Ishikawa (cell line): ENCODE results near the gene GPR153.

ENCODE experiments used
- CEBPB ChIP-seq: IDR thresholded peaks from 2 replicates; pipeline ENCODE4 v1.6.1; 2012
- CREB1 ChIP-seq: IDR thresholded peaks from 2 replicates; pipeline ENCODE4 v1.6.1; 2012; ENCODE audit warnings: low read depth
- EGR1 ChIP-seq: IDR thresholded peaks from 2 replicates; pipeline ENCODE4 v1.6.1; 2012
- EP300 ChIP-seq: IDR thresholded peaks from 2 replicates; pipeline ENCODE4 v1.6.1; 2012; ENCODE audit warnings: borderline replicate concordance
- FOXM1 ChIP-seq: IDR thresholded peaks from 2 replicates; pipeline ENCODE4 v1.6.1; 2012; ENCODE audit warnings: low read depth, borderline replicate concordance
- NFIC ChIP-seq: IDR thresholded peaks from 2 replicates; pipeline ENCODE4 v1.6.1; 2012
- RAD21 ChIP-seq: IDR thresholded peaks from 2 replicates; pipeline ENCODE4 v1.6.1; 2012; ENCODE audit warnings: low read depth
- TAF1 ChIP-seq: IDR thresholded peaks from 2 replicates; pipeline ENCODE4 v1.6.1; 2012; ENCODE audit warnings: low read depth, mild to moderate bottlenecking
- TCF12 ChIP-seq: IDR thresholded peaks from 2 replicates; pipeline ENCODE4 v1.6.1; 2012; ENCODE audit warnings: low read depth
- TEAD4 ChIP-seq: IDR thresholded peaks from 2 replicates; pipeline ENCODE4 v1.6.1; 2012
- YY1 ChIP-seq: IDR thresholded peaks from 2 replicates; pipeline ENCODE4 v1.6.1; 2012; ENCODE audit warnings: low read depth
- ZBTB7A ChIP-seq: IDR thresholded peaks from 2 replicates; pipeline ENCODE4 v1.6.1; 2012; ENCODE audit warnings: low read depth
- TF ChIP-seq, protein P1 (sequence below): IDR thresholded peaks from 2 replicates; pipeline ENCODE4 v1.6.1; 2012
- TF ChIP-seq, protein P2 (sequence below): IDR thresholded peaks from 2 replicates; pipeline ENCODE4 v1.6.1; 2012; ENCODE audit warnings: low read depth, mild to moderate bottlenecking
- TF ChIP-seq, protein P3 (sequence below): IDR thresholded peaks from 2 replicates; pipeline ENCODE4 v1.6.1; 2012

The GPR153 gene

DNA sequence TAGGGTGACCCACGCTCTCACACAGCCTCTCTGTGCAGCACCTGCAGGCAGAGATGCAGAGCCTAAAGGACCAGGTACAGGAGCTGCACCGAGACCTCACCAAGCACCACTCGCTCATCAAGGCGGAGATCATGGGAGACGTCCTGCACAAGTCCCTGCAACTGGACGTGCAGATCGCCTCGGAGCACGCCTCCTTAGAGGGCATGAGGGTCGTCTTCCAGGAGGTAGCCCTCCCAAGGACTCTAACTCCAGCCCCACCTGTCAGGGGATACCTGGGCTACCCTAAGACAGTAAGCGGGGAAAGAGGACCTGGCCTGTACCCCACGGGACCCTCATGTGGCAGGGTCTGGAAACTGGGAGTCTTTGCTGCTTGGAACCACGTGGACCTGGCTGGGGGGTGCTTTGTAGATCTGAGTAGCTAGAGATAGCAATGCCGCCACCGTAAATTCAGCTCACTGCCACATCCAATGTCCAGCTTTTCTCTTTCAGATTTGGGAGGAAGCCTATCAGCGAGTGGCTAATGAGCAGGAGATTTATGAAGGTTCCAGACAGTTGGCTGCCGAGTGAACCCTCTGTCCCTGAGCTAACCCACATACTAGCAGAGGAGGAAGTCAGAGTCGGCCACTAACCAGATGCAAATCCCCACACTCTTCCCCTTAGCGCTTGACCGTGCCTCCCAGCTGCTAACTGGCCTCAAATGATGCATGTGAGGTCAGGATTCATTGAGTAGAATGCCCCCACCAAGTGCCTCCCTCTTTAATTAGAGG lies 48.5 kb downstream of the GPR153 start:
- TF ChIP-seq, protein P1, sequence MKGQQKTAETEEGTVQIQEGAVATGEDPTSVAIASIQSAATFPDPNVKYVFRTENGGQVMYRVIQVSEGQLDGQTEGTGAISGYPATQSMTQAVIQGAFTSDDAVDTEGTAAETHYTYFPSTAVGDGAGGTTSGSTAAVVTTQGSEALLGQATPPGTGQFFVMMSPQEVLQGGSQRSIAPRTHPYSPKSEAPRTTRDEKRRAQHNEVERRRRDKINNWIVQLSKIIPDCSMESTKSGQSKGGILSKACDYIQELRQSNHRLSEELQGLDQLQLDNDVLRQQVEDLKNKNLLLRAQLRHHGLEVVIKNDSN, result no peak
- TF ChIP-seq, protein P2, sequence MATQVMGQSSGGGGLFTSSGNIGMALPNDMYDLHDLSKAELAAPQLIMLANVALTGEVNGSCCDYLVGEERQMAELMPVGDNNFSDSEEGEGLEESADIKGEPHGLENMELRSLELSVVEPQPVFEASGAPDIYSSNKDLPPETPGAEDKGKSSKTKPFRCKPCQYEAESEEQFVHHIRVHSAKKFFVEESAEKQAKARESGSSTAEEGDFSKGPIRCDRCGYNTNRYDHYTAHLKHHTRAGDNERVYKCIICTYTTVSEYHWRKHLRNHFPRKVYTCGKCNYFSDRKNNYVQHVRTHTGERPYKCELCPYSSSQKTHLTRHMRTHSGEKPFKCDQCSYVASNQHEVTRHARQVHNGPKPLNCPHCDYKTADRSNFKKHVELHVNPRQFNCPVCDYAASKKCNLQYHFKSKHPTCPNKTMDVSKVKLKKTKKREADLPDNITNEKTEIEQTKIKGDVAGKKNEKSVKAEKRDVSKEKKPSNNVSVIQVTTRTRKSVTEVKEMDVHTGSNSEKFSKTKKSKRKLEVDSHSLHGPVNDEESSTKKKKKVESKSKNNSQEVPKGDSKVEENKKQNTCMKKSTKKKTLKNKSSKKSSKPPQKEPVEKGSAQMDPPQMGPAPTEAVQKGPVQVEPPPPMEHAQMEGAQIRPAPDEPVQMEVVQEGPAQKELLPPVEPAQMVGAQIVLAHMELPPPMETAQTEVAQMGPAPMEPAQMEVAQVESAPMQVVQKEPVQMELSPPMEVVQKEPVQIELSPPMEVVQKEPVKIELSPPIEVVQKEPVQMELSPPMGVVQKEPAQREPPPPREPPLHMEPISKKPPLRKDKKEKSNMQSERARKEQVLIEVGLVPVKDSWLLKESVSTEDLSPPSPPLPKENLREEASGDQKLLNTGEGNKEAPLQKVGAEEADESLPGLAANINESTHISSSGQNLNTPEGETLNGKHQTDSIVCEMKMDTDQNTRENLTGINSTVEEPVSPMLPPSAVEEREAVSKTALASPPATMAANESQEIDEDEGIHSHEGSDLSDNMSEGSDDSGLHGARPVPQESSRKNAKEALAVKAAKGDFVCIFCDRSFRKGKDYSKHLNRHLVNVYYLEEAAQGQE, result no peak
- TF ChIP-seq NFIC (no peak), CEBPB (no peak), FOXM1 (no peak), EP300 (no peak), RAD21 (no peak), ZBTB7A (no peak), CREB1 (no peak), TCF12 (no peak), YY1 (no peak), EGR1 (no peak), TEAD4 (no peak), TAF1 (no peak)
- TF ChIP-seq, protein P3, sequence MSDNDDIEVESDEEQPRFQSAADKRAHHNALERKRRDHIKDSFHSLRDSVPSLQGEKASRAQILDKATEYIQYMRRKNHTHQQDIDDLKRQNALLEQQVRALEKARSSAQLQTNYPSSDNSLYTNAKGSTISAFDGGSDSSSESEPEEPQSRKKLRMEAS, result no peak

DNA sequence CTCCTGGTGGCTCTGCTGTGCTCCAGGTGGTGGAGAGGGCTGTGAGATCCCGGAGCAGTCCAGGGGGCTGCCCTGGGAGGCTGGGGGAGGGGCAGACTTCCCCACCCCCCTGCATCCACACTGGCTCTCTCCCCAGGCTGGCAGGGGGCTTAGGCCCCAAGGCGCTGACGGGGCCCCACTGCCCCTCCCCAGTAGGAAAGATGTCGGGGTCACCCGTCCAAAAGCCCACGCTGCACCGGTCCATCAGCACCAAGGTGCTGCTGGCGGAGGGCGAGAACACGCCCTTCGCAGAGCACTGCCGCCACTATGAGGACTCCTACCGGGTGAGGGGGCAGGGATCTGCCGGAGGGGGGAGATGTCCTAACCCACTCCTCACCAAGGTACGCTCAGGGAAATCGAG lies 49.2 kb downstream of the GPR153 start:
- TF ChIP-seq, protein P1, result no peak
- TF ChIP-seq YY1, result no peak
- TF ChIP-seq ZBTB7A, result no peak
- no peak for TF ChIP-seq RAD21
- TF ChIP-seq CEBPB, result no peak
- TF ChIP-seq TAF1, result no peak
- TF ChIP-seq EP300, result no peak

DNA sequence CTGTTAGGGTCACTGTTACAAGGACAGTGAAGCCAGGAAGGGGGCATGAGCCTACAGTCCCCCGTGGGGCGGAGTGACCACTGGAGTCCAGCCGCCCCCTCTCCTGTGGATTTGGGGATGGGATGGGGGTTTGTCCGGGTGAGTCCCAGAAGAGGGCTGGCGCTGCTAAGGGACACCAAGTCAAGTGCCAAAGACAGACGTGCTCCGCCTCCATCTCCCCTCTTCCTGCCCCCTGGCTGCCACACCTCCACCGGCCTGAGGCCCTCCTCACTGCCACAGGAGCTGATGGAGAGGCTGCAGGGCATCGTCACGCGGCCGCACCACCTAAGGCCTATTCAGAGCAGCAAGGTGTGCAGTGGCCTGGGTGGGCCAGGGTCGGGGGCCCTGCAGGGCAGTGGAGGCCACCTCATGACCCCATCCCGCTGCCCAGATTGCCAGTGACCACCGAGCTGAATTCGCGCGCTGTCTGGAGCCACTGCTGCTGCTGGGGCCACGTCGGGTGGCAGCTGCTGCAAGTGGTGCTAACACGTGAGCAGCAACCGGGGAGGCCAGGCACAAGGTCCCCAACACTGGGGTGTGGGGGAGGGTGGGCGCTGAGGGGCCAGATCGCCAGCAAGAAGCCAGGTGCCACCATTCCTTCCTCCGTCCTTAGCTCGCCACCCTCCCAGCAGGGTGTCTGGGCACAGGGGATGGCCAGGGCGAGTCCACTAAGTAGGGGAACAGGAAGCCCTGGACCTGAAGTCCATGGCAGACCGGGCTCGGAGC lies 50.1 kb downstream of the GPR153 start:
- TF ChIP-seq, protein P1, result no peak
- TF ChIP-seq TEAD4 (no peak), FOXM1 (no peak), CEBPB (no peak), EGR1 (no peak), ZBTB7A (no peak), NFIC (no peak), TCF12 (no peak), CREB1 (no peak), RAD21 (no peak), YY1 (no peak), TAF1 (no peak), EP300 (no peak)
- TF ChIP-seq, protein P3, result no peak
- TF ChIP-seq, protein P2, result no peak

DNA sequence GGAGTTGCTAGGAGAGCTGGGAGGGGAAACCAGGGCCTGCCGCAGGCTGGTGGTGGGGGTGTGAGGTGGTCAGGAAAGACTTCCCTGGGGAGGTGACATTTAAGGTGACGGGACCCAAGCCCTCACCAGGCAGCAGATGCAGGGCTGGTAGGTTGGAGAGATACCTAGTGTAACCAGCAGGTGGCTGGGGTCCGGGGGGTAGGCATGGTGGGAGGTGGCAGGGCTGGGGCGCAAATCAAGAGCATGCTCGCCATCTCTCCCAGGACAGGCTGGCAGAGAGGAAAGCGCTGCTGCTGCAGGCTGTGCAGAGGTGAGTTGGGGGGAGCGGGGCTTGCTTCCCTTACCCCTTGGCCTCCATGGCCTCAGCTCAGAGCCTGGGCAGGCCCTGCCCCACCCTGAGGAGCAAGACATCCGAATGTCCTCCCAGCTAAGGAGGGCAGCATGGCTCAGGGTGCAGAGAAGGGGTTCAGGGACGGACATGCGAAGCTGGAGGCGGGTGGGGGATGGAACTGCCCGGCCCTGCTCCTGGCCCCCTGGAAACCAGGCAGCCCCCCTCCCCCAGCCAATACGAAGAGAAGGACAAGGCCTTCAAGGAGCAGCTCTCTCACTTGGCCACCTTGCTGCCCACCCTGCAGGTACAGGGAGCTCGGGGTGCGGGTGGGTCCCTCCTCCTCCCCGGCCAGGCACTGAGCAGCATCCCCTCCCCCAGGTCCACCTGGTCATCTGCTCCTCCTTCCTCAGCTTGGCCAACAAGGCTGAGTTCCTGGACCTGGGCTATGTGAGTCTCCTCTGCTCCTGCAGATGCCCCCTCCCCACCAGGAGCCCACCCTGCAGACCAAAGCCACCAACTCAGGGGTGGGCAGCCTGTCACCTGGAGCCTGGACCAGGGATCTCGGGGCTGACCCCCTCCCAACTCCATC lies 51.0 kb downstream of the GPR153 start:
- TF ChIP-seq, protein P3, result no peak
- TF ChIP-seq RAD21 (no peak), NFIC (no peak), CREB1 (no peak), FOXM1 (no peak), CEBPB (no peak)
